Measurements from ENCODE around the gene GRIK1. TPM values are rescaled to one million over a fixed set of nuclear protein-coding genes. Genes with fewer than 3 reads are reported as not detected.

Gene GRIK1
- total RNA-seq, 3 donors from 2014 or later: 0.38 to 0.41 TPM; not detected in 1

DNA sequence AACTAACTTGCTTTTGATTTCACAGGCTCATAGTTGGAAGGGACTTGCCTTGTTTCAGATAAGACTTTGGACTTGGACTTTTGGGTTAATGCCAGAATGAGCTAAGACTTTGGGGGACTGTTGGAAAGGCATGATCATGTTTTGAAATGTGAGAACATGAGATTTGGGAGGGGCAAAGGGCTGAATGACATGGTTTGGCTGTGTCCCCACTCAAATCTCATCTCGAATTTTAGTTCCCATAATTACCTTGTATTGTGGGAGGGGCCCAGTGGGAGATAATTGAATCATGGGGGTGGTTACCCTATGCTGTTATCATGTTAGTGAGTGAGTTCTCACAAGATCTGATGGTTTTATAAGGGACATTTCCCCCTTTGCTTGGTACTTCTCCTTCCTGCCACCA, 222.1 kb downstream of the GRIK1 start:
- intact Hi-C loops (cut with DNase I, micrococcal nuclease): no loop called here
- Histone ChIP-seq H3K4me3 (no peak overlapping the region), H3K4me1 (ENCODE audit: low read depth) (no peaks in the 10 kb centered on the region), H3K9me3 (no peaks in the 10 kb centered on the region), H3K36me3 (ENCODE audit: low read depth) (no peaks in the 10 kb centered on the region)
- ATAC-seq (no peak), DNase-seq (no peak)
- TF ChIP-seq, protein P1, sequence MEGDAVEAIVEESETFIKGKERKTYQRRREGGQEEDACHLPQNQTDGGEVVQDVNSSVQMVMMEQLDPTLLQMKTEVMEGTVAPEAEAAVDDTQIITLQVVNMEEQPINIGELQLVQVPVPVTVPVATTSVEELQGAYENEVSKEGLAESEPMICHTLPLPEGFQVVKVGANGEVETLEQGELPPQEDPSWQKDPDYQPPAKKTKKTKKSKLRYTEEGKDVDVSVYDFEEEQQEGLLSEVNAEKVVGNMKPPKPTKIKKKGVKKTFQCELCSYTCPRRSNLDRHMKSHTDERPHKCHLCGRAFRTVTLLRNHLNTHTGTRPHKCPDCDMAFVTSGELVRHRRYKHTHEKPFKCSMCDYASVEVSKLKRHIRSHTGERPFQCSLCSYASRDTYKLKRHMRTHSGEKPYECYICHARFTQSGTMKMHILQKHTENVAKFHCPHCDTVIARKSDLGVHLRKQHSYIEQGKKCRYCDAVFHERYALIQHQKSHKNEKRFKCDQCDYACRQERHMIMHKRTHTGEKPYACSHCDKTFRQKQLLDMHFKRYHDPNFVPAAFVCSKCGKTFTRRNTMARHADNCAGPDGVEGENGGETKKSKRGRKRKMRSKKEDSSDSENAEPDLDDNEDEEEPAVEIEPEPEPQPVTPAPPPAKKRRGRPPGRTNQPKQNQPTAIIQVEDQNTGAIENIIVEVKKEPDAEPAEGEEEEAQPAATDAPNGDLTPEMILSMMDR (IDR thresholded peaks at IDR 0.05): no peak

DNA sequence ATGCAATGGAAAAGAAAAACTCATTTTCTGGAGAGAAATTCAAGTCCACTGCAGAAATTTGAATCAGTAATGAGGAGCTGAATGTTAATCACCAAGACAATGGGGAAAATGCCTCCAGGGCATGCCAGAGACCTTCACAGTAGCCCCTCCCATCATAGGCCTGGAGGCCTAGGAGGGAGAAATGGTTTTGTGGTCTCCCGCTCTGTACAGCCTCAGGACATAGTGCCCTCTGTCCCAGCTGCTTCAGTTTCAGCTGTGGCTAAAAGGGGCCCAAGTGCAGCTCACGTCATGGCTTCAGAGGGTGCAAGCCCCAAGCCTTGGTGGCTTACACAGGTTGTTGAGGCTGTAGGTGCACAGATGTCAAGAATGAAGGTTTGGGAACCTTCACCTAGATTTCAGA, 223.0 kb downstream of the GRIK1 start:
- DNase-seq (no peak), ATAC-seq (no peak)
- TF ChIP-seq, protein P1 (IDR thresholded peaks at IDR 0.05): no peak
- intact Hi-C loops (cut with DNase I, micrococcal nuclease): no loop called here
- Histone ChIP-seq H3K36me3 (ENCODE audit: low read depth) (no peaks in the 10 kb centered on the region), H3K9me3 (no peaks in the 10 kb centered on the region), H3K4me3 (no peak overlapping the region), H3K4me1 (ENCODE audit: low read depth) (no peaks in the 10 kb centered on the region)

DNA sequence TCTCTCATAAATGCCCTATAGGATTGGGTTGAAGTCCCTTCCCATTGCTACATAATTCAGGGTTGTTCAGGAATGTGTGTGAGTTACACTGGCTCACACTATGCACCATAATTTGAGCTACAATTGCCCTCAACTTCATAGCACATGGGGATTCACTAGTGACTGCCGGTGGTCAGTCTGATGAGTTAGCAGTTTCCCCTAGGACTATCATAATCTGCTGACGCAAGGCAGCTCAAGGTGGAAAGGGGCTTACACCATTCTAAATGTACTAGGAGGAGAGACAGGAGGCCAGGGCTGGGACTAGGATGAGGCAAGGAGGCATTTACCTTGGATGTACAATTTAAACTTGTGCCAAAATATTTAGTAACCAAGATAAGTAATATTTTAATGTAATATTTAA, 224.7 kb downstream of the GRIK1 start:
- TF ChIP-seq, protein P1 (IDR thresholded peaks at IDR 0.05): no peak
- H3K36me3 ChIP-seq (ENCODE audit: low read depth): no peaks in the 10 kb centered on the region
- intact Hi-C loops (cut with DNase I, micrococcal nuclease): no loop called here
- DNase-seq (no peak), ATAC-seq (no peak)
- H3K9me3 ChIP-seq: no peaks in the 10 kb centered on the region
- no peaks in the 10 kb centered on the region for H3K4me1 ChIP-seq (ENCODE audit: low read depth)
- no peak overlapping the region for H3K4me3 ChIP-seq

DNA sequence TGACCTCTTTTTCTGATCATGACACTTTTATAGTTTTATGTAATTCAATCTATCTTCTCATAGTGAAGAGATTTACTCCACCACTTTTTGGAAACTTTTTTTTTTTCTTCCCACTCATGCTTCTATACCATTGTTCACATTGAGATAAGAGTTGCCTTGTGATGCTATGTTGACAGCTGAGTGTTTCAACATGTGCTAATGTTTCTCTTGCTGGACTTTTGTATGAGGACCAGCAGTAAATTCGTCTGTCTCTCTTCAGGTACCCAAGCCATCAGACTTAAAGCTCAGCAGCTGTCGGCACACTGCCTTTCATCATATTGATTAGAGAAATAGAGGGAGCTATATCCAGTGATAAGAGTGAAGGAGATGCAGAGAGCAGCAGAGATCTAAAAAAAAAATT, 227.0 kb downstream of the GRIK1 start:
- no peaks in the 10 kb centered on the region for H3K9me3 ChIP-seq
- TF ChIP-seq, protein P1 (IDR thresholded peaks at IDR 0.05): no peak
- ATAC-seq (no peak), DNase-seq (no peak)
- H3K4me3 ChIP-seq: no peak overlapping the region
- no peaks in the 10 kb centered on the region for H3K36me3 ChIP-seq (ENCODE audit: low read depth)
- no peaks in the 10 kb centered on the region for H3K4me1 ChIP-seq (ENCODE audit: low read depth)
- intact Hi-C loops (cut with DNase I, micrococcal nuclease): no loop called here

DNA sequence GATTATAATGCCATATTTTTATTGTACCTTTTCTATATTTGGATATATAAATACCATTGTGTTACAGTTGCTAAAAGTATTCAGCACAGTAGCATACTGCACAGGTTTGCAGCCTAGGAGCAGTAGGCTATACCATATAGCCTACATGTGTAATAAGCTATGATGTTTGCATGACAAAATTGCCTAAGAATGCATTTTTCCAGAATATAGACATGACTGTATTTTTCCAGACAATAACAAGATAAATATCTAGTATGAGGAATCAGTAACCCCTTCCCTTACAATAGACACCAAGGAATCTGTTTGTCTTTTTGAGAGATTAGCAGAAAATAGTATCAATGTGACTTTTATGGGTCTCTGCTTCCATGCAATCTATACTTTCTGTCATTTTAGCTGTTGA, 228.6 kb downstream of the GRIK1 start:
- TF ChIP-seq, protein P1 (IDR thresholded peaks at IDR 0.05): no peak
- ATAC-seq: no peak
- intact Hi-C loops (cut with DNase I, micrococcal nuclease): no loop called here
- H3K9me3 ChIP-seq: no peaks in the 10 kb centered on the region
- no peaks in the 10 kb centered on the region for H3K36me3 ChIP-seq (ENCODE audit: low read depth)
- no peak for DNase-seq
- H3K4me1 ChIP-seq (ENCODE audit: low read depth): no peaks in the 10 kb centered on the region
- no peak overlapping the region for H3K4me3 ChIP-seq

DNA sequence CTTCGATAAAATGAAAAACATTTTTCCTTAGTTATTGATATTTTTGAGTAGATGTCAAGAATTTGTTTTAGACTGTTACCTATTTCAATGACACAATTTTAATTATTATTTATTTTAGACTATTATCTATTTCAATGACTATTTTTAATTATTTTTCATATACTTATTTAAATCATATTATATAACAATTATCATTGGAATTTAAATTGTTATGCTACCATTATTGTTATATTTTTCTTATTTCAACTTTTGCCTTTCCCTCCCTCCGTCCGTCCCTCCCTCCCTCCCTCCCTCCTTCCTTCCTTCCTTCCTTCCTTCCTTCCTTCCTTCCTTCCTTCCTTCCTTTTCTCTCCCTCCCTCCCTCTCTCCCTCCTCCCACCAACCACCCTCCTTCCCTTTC, 229.3 kb downstream of the GRIK1 start:
- intact Hi-C loops (cut with DNase I, micrococcal nuclease): no loop called here
- TF ChIP-seq, protein P1 (IDR thresholded peaks at IDR 0.05): no peak
- H3K9me3 ChIP-seq: no peaks in the 10 kb centered on the region
- H3K4me3 ChIP-seq: no peak overlapping the region
- DNase-seq (no peak), ATAC-seq (no peak)
- no peaks in the 10 kb centered on the region for H3K36me3 ChIP-seq (ENCODE audit: low read depth)
- H3K4me1 ChIP-seq (ENCODE audit: low read depth): no peaks in the 10 kb centered on the region

Measured in mucosa of descending colon (tissue), 3 donors.